ENCODE data around the gene EVPL.

The EVPL gene

DNA sequence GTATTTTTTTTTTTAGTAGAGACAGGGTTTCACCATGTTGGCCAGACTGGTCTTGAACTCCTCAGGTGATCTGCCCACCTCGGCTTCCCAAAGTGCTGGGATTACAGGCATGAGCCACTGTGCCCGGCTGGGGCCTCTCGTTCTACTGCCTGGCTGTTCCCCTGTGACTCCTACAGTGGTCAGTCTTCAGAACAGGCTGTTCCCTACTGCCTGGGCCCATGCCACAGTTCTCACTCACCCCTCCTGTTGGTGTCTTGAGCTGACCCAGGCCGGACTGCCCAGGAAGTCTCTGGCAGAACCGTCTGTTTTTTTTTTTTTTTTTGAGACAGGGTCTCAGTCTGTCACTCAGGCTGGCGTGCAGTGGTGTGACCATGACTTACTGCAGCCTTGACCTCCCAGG is 23.2 kb downstream of the EVPL start:
- TF ChIP-seq ZBTB21 (tag by site-specific recombination; IDR thresholded peaks at IDR 0.05) (no peak), ZNF416 (tag by site-specific recombination; IDR thresholded peaks at IDR 0.05) (no peak), ZNF302 (tag by site-specific recombination; IDR thresholded peaks at IDR 0.05; ENCODE audit: low read depth) (no peak), ZNF624 (tag by site-specific recombination; IDR thresholded peaks at IDR 0.05) (no peak), ZNF2 (tag by site-specific recombination; IDR thresholded peaks at IDR 0.05) (no peak), SP3 (tag by site-specific recombination; IDR thresholded peaks at IDR 0.05) (no peak)
- TF ChIP-seq, protein P1, sequence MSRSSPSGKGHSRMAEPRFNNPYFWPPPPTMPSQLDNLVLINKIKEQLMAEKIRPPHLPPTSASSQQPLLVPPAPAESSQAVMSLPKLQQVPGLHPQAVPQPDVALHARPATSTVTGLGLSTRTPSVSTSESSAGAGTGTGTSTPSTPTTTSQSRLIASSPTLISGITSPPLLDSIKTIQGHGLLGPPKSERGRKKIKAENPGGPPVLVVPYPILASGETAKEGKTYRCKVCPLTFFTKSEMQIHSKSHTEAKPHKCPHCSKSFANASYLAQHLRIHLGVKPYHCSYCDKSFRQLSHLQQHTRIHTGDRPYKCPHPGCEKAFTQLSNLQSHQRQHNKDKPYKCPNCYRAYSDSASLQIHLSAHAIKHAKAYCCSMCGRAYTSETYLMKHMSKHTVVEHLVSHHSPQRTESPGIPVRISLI (tag by site-specific recombination; IDR thresholded peaks at IDR 0.05) = no peak
- ChIA-PET CTCF (interaction anchor here (0.6 to 12.1 kb wide), 19 partner anchors 8 to 370 kb away, joined by 3 to 224 read pairs (median 5); partner anchors contain the start of genes EXOC7, MRPL38 and TRIM65), POLR2A (interaction anchor here (0.6 kb wide), 1 partner anchor 88 kb away, joined by 3 read pairs; no protein-coding TSS in a partner anchor)
- Histone ChIP-seq H3K36me3 (ENCODE audit: control insufficient read depth in 2 of 2, insufficient read depth in 1 of 2, low read length in 2 of 2) (peaks cover 0 to 4% of the 10 kb centered on the region in 2 experiments; a peak in 1 of 3 replicates), H3K9me3 (ENCODE audit: control insufficient read depth, insufficient read depth, low read depth, low read length) (no peaks in the 10 kb centered on the region), H3K27ac (ENCODE audit: extremely low read depth, low read depth, low read length) (no peak overlapping the region), H3K4me1 (ENCODE audit: control insufficient read depth, insufficient read depth, low read length) (no peaks in the 10 kb centered on the region), H3K4me3 (ENCODE audit: low read depth, low read length) (no peak overlapping the region)

DNA sequence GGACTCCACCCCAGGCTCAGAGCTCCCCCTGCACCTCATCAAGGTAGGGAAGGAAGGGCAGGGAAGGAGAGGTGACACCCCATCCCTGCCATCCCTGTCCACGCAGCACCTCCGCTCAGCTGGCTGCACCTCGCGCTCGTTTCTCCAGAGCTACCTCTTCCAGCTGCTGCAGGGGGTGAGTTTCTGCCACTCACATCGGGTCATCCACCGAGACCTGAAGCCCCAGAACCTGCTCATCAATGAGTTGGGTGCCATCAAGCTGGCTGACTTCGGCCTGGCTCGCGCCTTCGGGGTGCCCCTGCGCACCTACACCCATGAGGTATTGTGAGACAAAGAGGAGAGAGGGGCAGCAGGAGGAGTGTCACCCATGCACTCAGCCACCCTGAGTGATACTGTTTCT is 25.0 kb downstream of the EVPL start:
- Histone ChIP-seq H3K36me3 (ENCODE audit: control insufficient read depth in 2 of 2, insufficient read depth in 1 of 2, low read length in 2 of 2) (peaks cover 0 to 4% of the 10 kb centered on the region in 2 experiments; a peak in 1 of 3 replicates), H3K9me3 (ENCODE audit: control insufficient read depth, insufficient read depth, low read depth, low read length) (no peaks in the 10 kb centered on the region), H3K27ac (ENCODE audit: extremely low read depth, low read depth, low read length) (0 out of 2 replicates have a peak overlapping the region, but pooled peaks have one; percentile 16), H3K4me1 (ENCODE audit: control insufficient read depth, insufficient read depth, low read length) (no peaks in the 10 kb centered on the region), H3K4me3 (ENCODE audit: low read depth, low read length) (no peak overlapping the region)
- no peak for TF ChIP-seq ZNF335 (tag by site-specific recombination; conservative IDR thresholded peaks at IDR 0.05)
- no peak for TF ChIP-seq ZNF394 (tag by site-specific recombination; IDR thresholded peaks at IDR 0.05; ENCODE audit: borderline replicate concordance)
- TF ChIP-seq GLI4 (tag by site-specific recombination; IDR thresholded peaks at IDR 0.05) = no peak
- no peak for TF ChIP-seq SCRT1 (tag by site-specific recombination; IDR thresholded peaks at IDR 0.05; ENCODE audit: borderline replicate concordance)
- TF ChIP-seq ZFP69B (tag by site-specific recombination; IDR thresholded peaks at IDR 0.05) = no peak
- TF ChIP-seq, protein P2, sequence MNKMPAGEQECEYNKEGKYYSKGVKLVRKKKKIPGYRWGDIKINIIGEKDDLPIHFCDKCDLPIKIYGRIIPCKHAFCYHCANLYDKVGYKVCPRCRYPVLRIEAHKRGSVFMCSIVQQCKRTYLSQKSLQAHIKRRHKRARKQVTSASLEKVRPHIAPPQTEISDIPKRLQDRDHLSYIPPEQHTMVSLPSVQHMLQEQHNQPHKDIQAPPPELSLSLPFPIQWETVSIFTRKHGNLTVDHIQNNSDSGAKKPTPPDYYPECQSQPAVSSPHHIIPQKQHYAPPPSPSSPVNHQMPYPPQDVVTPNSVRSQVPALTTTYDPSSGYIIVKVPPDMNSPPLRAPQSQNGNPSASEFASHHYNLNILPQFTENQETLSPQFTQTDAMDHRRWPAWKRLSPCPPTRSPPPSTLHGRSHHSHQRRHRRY (tag by site-specific recombination; IDR thresholded peaks at IDR 0.05) = no peak
- ChIA-PET POLR2A (interaction anchor here (0.6 to 1.8 kb wide), 3 partner anchors 23 to 95 kb away, joined by 4 to 6 read pairs (median 4); partner anchors contain the start of genes ACOX1 and TEN1), CTCF (interaction anchor here (0.6 to 12.1 kb wide), 8 partner anchors 8 to 278 kb away, joined by 3 to 224 read pairs (median 22); partner anchors contain the start of gene MRPL38)

DNA sequence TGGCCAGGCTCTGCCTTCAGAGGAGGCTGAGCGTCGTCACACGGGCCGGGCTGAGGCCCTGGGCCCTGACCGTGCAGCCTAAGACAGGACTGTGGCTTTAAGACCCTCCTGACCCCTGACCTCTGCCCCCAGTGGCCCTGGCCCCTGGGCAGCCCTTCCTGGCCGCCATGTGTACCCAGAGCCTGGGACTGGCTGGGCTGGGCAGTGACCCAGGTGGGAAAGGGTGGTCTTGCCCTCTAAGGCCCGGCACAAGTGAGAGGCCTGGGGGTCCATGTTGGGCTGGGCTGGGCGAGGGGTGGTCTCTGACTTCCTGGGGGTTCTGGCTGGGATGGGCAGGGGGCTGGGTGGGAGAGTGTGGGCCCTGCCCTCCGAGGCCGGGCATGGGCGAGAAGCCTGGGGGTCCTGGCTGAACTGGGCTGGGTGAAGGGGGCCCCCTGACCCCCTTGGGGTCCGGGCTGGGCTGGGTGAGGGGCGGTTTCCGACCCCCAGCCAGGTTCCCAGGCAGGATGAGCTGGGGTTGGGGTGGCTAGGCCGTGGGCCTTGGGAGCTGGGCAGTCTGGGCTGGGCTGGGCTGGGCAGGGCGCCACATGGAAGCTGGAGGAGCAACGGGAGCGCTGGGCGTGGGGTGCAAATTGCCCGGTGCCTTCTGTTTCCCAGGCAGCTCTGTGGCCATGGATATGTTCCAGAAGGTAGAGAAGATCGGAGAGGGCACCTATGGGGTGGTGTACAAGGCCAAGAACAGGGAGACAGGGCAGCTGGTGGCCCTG is 26.2 kb downstream of the EVPL start, which contains the start of gene CDK3:
CDK3 (plus strand) TSS at position 101 of the 767 bp plus-strand sequence; CDS start at position 672, 571 bp downstream.
- ChIA-PET POLR2A (interaction anchor here (0.5 to 1.8 kb wide), 6 partner anchors 8 to 221 kb away, joined by 3 to 4 read pairs (median 4); partner anchors contain the start of genes ACOX1, FBF1, MRPL38 and TEN1), CTCF (interaction anchor here (0.6 to 12.1 kb wide), 33 partner anchors 9 to 368 kb away, joined by 3 to 224 read pairs (median 4); partner anchors contain the start of genes FBF1, MRPL38 and SMIM5)
- TF ChIP-seq ZNF239 (tag by site-specific recombination; IDR thresholded peaks at IDR 0.05) (no peak), ZNF701 (tag by site-specific recombination; IDR thresholded peaks at IDR 0.05) (no peak), ZNF549 (tag by site-specific recombination; IDR thresholded peaks at IDR 0.05) (no peak), ZNF596 (tag by site-specific recombination; IDR thresholded peaks at IDR 0.05) (no peak), ZNF707 (tag by site-specific recombination; IDR thresholded peaks at IDR 0.05) (no peak), ZNF626 (tag by site-specific recombination; IDR thresholded peaks at IDR 0.05) (no peak), BCL11B (tag by site-specific recombination; IDR thresholded peaks at IDR 0.05; ENCODE audit: low read depth) (peak; percentile 66; the same call in 1 of the 2 replicates), GLIS2 (tag by site-specific recombination; IDR thresholded peaks at IDR 0.05) (peak; percentile 61)
- TF ChIP-seq, protein P3, sequence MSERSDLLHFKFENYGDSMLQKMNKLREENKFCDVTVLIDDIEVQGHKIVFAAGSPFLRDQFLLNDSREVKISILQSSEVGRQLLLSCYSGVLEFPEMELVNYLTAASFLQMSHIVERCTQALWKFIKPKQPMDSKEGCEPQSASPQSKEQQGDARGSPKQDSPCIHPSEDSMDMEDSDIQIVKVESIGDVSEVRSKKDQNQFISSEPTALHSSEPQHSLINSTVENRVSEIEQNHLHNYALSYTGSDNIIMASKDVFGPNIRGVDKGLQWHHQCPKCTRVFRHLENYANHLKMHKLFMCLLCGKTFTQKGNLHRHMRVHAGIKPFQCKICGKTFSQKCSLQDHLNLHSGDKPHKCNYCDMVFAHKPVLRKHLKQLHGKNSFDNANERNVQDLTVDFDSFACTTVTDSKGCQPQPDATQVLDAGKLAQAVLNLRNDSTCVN (tag by site-specific recombination; optimal IDR thresholded peaks at IDR 0.05) = peak; percentile 2
- Histone ChIP-seq H3K27ac (ENCODE audit: extremely low read depth, low read depth, low read length) (no peak within 1 kb of the TSS), H3K4me3 (ENCODE audit: low read depth, low read length) (no peak within 1 kb of the TSS), H3K36me3 (ENCODE audit: control insufficient read depth in 2 of 2, insufficient read depth in 1 of 2, low read length in 2 of 2) (peaks cover 0 to 4% of the 10 kb centered on the region in 2 experiments; a peak in 1 of 3 replicates), H3K9me3 (ENCODE audit: control insufficient read depth, insufficient read depth, low read depth, low read length) (no peaks in the 10 kb centered on the region), H3K4me1 (ENCODE audit: control insufficient read depth, insufficient read depth, low read length) (no peaks in the 10 kb centered on the region)

Data from HEK293 (cell line).